Stimulated activated CD8-positive, alpha-beta memory T cell treated with anti-CD3 and anti-CD28 coated beads, Interleukin-4, amount 100 ng/mL, for 4 hours (primary cell): ENCODE data around the gene ELMO2.

Experiments
- DNase-seq, 2 donors: peaks; one replicate each; pipeline ENCODE4 v3.0.0-alpha.2; 2020; ENCODE audit warnings: low read depth in 2 of 2, low spot score in 1 of 2

ELMO2 gene, protein sequence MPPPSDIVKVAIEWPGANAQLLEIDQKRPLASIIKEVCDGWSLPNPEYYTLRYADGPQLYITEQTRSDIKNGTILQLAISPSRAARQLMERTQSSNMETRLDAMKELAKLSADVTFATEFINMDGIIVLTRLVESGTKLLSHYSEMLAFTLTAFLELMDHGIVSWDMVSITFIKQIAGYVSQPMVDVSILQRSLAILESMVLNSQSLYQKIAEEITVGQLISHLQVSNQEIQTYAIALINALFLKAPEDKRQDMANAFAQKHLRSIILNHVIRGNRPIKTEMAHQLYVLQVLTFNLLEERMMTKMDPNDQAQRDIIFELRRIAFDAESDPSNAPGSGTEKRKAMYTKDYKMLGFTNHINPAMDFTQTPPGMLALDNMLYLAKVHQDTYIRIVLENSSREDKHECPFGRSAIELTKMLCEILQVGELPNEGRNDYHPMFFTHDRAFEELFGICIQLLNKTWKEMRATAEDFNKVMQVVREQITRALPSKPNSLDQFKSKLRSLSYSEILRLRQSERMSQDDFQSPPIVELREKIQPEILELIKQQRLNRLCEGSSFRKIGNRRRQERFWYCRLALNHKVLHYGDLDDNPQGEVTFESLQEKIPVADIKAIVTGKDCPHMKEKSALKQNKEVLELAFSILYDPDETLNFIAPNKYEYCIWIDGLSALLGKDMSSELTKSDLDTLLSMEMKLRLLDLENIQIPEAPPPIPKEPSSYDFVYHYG

DNA sequence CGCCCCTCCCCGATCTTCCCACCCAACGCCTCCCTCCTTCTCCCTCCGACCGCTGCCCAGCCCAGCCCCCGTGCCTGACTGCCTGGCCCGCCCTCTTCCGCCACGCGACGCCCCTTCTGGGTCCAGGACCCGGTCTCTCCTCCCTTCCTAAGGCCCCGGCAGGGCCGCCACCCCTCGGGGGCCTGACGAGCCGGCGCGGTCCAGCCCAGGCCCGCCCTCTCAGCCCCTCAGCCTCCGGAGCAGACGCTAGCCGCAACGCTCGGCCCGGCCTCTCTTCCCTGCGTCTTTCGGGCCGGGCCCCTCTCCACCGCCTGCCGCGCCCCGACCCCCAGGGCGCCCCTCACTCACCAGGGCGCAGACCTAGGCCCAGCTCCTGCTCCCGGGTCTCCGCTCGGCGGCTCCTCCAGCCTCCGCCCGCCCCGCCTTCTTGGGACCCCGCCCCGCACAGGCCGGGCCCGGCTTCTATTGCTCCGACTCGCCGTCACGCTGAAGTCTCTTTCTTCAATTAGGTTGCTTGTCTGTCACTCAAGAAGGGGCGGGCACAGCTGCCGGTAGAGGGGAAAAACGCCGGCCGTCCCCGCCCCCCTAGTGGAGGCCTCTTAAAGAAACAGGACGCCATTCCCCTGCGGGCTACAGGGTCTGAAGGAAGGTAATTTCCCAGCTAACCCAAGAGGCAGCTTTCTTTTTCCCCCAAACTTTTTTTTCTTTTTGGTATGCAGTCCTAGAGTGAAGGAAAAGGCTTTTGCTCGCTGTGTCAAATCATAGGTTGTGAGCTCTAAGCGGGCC, at the start of gene ELMO2:
ELMO2 (minus strand) TSS at position 416 of the 786 bp plus-strand sequence. CDS start 12,133 bp downstream, outside the sequence.
- DNase-seq: peak; percentile 94

DNA sequence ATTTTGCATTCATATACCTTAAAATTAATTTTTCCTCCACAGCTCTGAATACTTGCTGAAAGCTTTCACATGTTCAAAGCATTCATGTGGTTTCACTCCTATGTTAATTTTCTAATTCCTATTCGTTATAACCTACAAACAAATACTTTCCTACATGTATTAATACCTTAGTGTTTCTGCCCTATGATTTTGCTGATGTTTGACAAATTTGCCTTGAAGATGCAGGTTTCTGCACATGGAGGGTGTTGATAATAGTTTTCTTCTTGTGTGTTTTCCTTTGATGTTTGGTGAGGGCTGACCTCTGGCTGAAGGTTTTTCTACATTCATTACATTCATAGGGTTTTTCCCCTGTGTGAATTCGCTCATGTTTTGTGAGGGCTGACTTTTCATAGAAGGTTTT, 49.3 kb upstream of the ELMO2 start:
- no peak for DNase-seq

DNA sequence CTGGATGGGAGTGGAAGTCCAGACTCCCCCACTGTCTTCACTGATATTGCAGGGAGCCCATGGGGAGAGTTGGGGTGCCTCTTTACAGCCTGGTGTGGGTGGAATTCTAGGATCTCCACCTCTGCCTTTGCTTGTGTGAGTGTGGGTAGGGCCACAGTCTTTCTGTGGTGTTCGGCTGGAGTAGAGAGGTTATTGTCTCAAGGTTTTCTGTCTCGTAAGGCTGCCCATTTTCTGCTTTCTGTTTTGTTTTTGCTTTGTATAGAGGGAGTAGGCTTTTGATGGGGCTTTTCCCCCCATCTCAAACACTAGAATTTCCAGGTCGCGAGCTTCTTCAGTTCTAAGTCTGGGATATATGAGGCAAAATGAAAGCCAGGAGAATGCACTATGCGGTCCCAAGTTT, 40.4 kb upstream of the ELMO2 start:
- DNase-seq: no peak

DNA sequence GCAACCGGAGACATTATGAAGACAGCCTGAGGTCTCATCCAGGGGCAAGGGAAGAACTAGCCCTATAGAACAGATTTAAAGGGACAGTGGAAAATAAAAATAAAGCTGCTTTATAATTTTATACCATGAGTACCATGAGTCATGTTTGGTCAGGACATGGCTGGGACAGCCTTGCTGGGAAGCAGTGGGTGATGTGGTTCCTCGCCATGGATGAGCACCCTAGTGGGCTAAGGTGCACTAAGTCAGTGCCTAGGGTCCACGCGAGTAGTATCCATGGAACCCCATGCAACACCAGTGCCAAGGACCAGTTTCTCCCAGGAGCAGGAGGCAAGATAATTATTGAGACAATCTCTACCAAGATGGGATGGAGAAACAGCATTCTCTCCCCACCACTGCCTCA, 33.4 kb upstream of the ELMO2 start:
- no peak for DNase-seq

DNA sequence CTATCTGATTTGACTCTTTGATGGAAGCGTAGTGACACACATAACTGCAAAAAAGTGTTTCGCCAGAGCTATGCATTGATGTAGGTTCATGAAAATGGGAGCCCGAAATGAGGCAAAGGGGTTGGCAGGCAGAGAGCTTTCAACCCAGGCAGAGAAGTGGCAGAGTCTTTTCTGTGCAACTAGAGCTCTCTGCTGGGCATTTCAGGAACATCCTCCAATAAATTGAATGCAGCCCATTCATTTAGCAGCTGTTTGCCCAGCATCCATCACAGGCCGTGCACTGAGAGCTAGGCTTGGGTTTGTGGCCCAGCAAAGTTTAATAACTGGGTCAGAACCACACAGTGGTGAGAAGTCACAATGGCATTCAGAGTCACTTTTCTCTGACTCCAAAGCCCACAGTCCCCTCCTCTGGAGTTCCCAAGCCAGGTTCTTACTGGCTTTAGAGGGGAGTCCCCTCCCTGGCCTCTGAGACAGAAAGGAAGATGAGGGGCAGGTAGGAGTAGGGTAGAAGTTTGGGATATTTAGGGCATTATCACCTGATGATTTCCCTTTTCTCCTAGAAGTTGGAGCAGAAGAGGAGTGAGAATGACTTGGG, 31.8 kb upstream of the ELMO2 start:
- DNase-seq: no peak

DNA sequence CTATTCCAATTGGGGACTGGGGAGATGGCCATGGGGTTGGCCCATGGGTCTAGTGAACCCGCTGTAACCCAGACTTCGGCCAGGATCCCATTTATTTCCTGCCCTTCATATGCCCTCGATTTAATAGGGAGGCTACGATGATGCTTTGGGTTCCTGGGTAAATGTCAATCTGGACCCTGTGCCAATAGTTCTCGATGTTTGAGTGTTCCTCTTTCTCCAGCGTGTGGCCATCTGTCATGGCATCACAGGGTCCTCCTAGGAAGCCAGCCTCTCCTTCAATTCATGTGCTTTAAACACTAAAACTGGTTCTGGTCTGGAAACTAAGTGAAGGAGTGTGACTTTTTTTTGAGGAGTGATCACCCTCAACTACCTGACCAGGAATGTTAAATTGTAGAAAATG, 28.7 kb upstream of the ELMO2 start:
- DNase-seq: no peak

DNA sequence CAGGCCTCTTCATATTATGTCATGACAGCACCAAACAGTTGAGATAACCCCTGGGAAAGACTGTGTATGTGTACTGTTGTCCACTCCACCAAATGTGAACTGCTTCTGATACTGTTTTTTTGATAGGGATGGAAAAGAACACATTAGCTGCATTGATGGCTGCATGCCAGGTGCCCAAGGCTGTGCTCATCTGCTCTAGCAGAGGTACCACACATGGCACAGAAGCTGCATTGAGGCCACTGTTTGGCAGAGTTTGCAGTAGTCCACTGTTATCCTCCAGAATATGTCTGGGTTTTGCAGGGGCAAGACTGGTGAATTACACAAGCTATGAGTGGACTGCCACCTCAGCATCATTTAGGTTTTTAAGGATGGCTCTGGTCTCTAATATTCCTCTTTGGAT, 28.2 kb upstream of the ELMO2 start:
- no peak for DNase-seq

DNA sequence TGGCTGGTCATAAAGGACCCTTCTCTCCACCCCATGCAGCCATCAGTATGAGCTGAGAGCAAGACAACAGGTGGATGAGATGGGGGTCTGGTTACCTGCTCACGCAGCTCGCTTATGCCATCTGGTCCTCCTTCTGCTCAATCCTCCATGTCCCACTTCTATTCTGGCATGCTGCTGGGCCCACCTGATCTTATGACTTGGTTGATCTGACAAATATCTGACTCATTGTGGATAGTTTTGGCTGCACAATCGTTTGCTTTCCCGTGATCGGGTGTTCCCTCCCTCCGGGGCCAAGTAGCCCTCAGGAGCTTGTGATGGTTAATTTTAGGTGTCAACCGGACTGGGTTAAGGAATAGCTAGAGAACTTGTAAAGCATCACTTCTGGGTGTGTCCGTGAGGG, 26.6 kb upstream of the ELMO2 start:
- DNase-seq: no peak

DNA sequence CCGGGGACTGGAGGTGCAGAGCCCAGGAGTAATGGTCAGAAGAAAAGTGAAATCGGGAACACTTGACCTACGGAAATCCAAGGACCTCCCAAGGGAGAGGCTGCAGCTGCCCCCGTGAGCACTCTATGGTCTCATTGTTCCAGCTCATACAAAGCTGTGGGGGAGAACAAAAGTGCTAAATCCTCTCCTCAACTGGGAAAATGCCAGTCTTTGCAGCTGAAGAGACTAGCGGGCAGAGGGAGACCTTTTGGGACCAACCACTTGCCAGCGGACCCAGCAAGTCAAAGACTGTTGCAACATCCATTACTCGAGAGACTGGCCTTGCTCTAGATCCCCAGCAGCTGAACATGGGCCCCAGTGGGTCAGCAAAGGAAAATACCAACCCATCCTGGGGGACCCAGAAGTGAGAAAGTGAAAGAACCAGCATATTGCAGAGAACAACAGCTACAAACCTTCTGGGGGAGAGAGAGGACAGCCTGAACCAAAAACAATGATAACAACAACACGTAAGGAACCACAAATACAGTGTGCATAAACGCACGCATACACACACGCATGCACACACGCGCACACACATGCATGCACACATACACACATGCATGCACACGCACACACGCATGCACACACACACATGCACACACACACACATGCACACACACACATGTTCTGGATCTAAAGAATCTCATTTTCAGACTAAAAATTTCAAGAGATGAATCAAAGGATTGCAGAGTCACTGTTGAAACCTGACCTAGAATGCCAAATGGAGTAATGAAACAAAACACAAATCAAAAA, 24.7 kb upstream of the ELMO2 start:
- DNase-seq: no peak

DNA sequence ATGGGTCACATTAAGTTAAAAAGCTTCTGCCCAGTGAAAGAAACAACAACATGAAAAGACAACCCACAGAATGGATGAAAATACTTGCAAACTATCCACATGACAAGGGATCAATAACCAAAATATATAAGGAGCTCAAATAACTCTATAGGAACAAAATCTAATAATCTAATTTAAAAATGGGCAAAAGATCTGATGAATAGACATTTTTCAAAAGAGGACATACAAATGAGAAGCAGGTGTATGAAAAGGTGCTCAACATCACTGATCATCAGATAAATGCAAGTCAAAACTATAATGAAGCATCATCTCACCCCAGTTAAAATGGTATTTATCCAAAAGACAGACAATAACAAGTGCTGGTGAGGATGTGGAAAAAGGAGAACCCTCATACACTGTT, 21.0 kb upstream of the ELMO2 start:
- DNase-seq: no peak

DNA sequence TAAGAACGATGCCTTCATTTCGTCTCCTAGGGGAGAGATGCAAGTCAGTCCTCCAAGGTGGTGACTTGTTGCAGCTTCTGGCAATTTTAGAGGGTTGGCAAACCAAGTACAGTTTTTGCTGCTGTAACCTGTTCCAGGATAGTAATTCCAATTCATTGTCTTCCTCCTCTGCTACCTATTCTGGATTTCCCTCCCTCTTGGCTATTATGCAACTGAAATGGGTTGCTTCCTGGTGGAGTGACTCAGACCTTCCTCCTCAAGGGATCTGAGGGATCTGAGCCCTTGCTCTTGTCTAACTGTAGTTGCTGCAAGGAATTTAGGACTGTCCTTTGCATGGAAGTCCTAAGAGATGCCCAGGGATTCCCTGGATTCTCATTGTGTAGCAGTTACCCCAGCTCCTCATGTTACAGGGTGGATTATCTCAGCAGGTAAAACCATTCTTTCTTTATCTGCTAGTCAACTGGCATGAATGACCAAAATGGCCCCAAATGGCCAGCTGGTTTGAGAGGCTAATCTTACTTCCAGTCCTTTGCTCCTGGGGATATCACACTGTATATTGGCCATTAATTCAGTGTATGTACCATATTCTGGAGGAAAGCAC, 17.6 kb upstream of the ELMO2 start:
- DNase-seq: no peak

DNA sequence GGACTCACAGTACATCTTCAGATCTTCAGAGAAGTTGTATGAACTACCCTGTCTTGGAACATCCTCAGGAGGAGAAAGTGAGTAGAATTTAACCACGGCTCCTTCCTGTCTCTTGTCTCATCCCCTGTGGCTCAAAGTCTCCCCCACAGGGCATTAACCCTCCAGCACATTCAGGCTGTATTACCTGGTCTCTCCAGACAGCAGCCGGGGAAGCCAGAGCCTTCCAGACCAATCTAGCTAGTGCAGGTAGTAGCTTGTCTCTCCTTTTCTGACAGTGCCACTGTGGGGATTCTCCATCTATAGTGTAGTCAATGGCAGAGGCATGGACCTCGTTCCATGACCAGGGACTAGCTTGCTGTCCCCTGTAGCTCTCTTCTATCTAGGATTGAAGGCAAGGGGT, 16.9 kb upstream of the ELMO2 start:
- DNase-seq: no peak

DNA sequence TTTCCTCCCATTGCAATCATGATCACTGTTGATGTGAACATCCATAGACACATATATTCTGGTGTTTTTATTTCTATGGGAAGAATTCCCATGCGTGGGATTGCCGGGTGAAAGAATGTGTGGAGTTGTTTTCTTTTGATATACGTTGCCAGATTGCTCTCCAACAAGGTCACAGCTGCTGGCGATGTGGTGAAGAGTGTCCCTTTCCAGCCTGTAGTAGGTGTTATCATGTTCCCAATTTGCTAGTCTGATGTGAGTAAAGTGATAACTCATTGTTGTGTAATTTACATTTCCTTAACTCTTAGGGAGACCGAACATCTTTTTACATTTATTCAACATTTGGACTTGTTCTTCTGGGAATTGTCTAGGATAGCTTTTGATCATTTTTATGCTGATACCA, 14.5 kb upstream of the ELMO2 start:
- DNase-seq: no peak

DNA sequence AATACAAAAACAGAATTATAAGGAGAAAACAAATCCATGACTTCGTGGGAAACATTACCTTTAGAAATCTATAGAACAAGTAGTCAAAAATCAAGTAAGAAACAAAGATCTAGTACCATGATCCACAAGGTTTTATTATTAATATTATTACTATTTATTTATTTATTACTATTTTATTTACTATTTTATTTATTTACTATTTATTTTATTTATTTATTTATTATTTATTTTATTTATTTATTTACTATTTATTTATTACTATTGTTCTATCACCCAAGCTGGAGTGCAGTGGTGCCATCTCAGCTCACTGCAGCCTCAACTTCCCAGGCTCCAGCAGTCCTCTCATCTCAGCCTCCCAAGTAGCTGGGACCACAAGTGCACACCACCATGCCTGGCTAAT, 13.5 kb upstream of the ELMO2 start:
- DNase-seq: no peak

DNA sequence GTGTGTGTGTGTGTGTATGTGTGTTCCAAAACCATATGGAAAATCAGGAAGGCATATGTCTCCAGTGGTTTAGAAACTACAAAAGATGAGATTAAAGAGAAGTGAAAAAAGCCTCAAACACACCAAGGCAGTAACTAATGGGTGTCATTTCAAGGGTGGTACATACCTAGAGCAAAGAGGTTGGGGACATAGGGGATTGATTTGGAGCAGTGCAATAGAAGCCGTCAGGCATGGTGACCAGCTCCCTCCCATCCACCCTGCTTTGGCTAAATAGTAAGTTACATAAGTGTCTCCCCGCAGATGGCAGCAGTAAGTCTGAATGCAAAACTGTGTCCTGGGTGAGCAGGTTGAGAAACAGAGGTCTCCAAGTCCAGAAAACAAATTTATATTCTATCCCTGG, 10.4 kb upstream of the ELMO2 start:
- DNase-seq: no peak

DNA sequence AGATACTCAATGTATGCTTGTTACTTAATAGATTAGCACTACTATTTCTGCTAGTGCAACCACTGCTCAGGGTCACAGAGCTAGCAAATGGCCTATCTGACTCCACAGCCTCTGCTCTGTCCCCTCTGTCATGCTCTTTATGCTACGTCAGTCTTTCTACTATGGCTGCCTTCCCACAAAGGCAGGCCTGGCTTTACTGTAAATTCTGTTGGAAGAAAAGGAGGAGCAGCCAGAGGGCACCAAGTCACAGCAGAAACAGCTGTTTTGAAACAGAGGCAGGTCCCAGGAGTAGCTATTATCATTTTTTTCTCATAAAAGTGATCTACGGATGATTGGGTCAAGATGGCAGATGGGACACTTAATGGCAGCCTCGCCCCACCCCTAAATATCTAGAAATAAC, 10.0 kb upstream of the ELMO2 start:
- no peak for DNase-seq

DNA sequence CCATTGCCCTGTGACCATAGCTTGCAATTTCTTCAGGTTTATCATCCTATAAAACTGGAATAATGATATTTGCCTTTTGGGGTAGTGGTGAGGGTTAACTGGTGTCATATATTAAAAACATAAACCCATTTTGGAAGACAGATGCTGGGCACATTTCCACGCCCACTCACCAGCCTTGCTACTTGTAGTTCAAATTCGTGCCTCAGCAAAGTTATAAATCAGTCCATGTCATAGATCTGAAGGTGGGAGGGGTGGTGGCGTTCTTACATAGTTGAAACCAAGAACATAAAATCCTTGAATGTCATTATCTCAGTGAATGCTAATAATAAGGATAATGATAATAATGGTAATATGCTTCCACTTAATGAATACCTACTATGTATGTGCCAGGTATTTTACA, 9.4 kb upstream of the ELMO2 start:
- no peak for DNase-seq

DNA sequence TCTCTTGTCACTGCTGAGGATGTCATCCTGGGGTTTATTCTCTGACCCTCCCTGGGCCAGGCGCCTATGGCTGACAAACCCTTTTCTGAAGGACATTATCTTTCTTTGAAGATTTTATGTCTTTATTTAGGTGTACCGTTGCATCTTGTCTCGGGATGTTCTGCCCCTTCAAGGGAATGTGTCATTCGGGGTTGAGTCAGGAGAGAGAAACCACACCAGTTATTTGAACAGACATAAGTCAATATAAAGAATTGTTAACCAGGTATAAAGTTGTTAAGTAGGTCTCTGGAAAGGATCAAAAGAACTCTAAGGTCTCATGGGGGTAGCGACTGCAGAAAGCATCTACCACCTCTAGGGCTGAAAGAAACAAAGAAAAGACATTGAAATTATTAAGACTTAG, 8.2 kb upstream of the ELMO2 start:
- DNase-seq: no peak

DNA sequence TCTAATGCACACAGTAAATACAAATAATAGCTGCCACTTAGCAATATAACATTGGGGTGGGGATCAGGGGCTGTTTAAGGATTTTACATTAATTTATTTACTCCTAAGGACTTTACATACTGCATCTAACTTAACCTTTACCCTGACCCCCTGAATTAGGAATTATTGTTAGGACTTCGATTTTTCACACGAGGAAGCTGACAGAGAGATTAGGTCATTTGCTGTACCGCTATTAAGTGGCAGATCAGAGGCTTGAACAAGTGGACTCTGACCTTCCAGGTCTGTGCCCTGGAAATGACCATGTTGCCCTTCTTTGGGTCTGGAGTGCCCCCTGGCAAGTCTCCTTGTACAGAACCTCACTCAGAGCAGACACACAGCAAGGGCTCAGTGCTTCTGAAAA, 5.2 kb upstream of the ELMO2 start:
- no peak for DNase-seq

DNA sequence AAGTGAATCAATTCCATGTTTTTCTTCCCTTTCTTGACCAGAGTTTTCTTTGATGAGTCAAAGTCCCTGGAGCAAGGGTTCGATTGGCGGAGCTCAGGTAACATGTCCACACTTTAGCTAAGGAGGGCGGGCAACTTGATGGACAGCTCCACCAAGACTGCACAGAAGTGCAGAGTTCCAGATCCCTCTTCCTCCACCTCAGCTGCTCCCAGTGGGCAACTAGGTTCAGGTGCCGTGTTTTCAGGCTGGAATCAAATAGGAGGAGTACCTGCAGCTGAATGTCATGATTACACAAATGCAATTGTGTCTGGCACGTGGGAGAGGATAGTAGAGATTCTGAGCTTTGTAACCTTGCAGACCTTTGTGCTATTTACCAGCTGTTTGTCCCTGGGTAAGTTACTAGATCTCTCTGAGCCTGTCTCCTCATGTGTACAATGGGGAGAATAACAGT, 1.9 kb upstream of the ELMO2 start:
- DNase-seq: no peak
